Keratinocyte (primary cell): Measurements from ENCODE around the gene MS4A6E. TPM values are rescaled to one million over a fixed set of nuclear protein-coding genes. Genes with fewer than 3 reads are reported as not detected.

Source experiments
- DNase-seq: peaks from one replicate; pipeline ENCODE4 v3.0.0-alpha.2; 2011; ENCODE audit warnings: low read depth, missing footprints, low spot score
- FAIRE-seq: peaks from 2 replicates; lab custom pipeline; 2011; peaks lifted over from hg19 to GRCh38; lab: Jason Lieb, UNC
- H2AFZ ChIP-seq: 2 replicates; pipeline ENCODE4 v1.6.0; 2012; ENCODE audit warnings: low read length, control low read depth, inconsistent platforms; ENCODE audit not compliant: control insufficient read depth
- H3K27ac ChIP-seq: 2 replicates; pipeline ENCODE4 v1.5.1; 2011; ENCODE audit warnings: low read length; ENCODE audit not compliant: control insufficient read depth, insufficient read depth
- H3K27me3 ChIP-seq: 3 replicates; pipeline ENCODE4 v1.6.0; 2011; ENCODE audit warnings: low read length; ENCODE audit not compliant: control insufficient read depth, insufficient read depth; ENCODE audit errors: extremely low read depth
- H3K36me3 ChIP-seq, 2 experiments: 2 replicates in 1 of 2; 3 replicates in 1 of 2; pipeline ENCODE4 v1.5.1; 2011; ENCODE audit warnings: low read length in 2 of 2, mild to moderate bottlenecking in 1 of 2; ENCODE audit not compliant: control insufficient read depth in 2 of 2, insufficient read depth in 2 of 2; ENCODE audit errors: extremely low read depth in 1 of 2
- H3K4me1 ChIP-seq: 3 replicates; pipeline ENCODE4 v1.5.1; 2011; ENCODE audit warnings: low read length; ENCODE audit not compliant: control insufficient read depth, insufficient read depth; ENCODE audit errors: extremely low read depth
- H3K4me2 ChIP-seq: 3 replicates; pipeline ENCODE4 v1.6.0; 2011; ENCODE audit warnings: low read depth, low read length; ENCODE audit not compliant: control insufficient read depth, insufficient read depth; ENCODE audit errors: extremely low read depth
- H3K4me3 ChIP-seq, 3 experiments: fragments of 200-600 bp in 1 of 3; sonication (generic) in 1 of 3; 2 replicates in 2 of 3; 3 replicates in 1 of 3; pipeline ENCODE4 v1.5.1; 2011 to 2016; ENCODE audit warnings: low read length in 3 of 3, mild to moderate bottlenecking in 3 of 3, control low read depth in 2 of 3, inconsistent platforms in 1 of 3, low read depth in 1 of 3, mixed read lengths in 1 of 3, mixed run types in 1 of 3, moderate library complexity in 1 of 3; ENCODE audit not compliant: control insufficient read depth in 2 of 3, insufficient read depth in 2 of 3; ENCODE audit errors: extremely low read depth in 1 of 3
- H3K79me2 ChIP-seq: 2 replicates; pipeline ENCODE4 v1.6.0; 2012; ENCODE audit warnings: low read length; ENCODE audit not compliant: control insufficient read depth, insufficient read depth
- H3K9ac ChIP-seq: 3 replicates; pipeline ENCODE4 v1.6.0; 2011; ENCODE audit warnings: low read length; ENCODE audit not compliant: control insufficient read depth, insufficient read depth; ENCODE audit errors: extremely low read depth
- H3K9me1 ChIP-seq: 3 replicates; pipeline ENCODE4 v1.6.0; 2011; ENCODE audit warnings: low read length; ENCODE audit not compliant: control insufficient read depth, insufficient read depth; ENCODE audit errors: extremely low read depth
- H3K9me3 ChIP-seq: 2 replicates; pipeline ENCODE4 v1.5.1; 2012; ENCODE audit warnings: low read depth, low read length; ENCODE audit not compliant: control insufficient read depth
- H4K20me1 ChIP-seq: 3 replicates; pipeline ENCODE4 v1.6.0; 2011; ENCODE audit warnings: low read length; ENCODE audit not compliant: control insufficient read depth, insufficient read depth; ENCODE audit errors: extremely low read depth
- EZH2 ChIP-seq: IDR thresholded peaks from one replicate; pipeline ENCODE4 v1.6.1; 2012; ENCODE audit warnings: inconsistent platforms, mild to moderate bottlenecking, low read length, moderate library complexity
- dilution Hi-C: fragments of 300-500 bp; cut with MboI; formaldehyde crosslinking; loops from one replicate; pipeline ENCODE4 v1.7.0; 2020; ENCODE audit warnings: low sequenced_read_pairs; ENCODE audit not compliant: extremely low pct_ligation_motif_present
- polyA plus RNA-seq, 5 experiments: library from polyadenylated mRNA; depleted of rRNA in 3 of 5; stranded (reverse) in 3 of 5; stranded (forward) in 1 of 5; unstranded in 1 of 5; fragments of >200 nt; gene quantifications; 1 replicate in 1 of 5; 2 replicates in 3 of 5; 3 replicates in 1 of 5; pipeline versions ENCODE4 v1.2.1 to v1.2.3, GENCODE V29; 2011 to 2012; ENCODE audit warnings: missing spikeins in 2 of 5, low read depth in 1 of 5, low replicate concordance in 1 of 5
- TF ChIP-seq, protein P1 (sequence below), 3 experiments: IDR thresholded peaks in 1 of 3; conservative IDR thresholded peaks in 1 of 3; optimal IDR thresholded peaks in 1 of 3; 2 replicates in 2 of 3; 3 replicates in 1 of 3; pipeline versions ENCODE3 to v1.5.1; 2011; ENCODE audit warnings: low read length in 3 of 3, mild to moderate bottlenecking in 3 of 3, moderate library complexity in 2 of 3, control low read depth in 1 of 3, inconsistent platforms in 1 of 3; ENCODE audit not compliant: insufficient read depth in 2 of 3; ENCODE audit errors: extremely low read depth in 1 of 3

Gene MS4A6E
- polyA plus RNA-seq, 1 donor (not counting 4 experiments of a cell fraction or from before 2014, with no cell fraction given) = not detected

DNA sequence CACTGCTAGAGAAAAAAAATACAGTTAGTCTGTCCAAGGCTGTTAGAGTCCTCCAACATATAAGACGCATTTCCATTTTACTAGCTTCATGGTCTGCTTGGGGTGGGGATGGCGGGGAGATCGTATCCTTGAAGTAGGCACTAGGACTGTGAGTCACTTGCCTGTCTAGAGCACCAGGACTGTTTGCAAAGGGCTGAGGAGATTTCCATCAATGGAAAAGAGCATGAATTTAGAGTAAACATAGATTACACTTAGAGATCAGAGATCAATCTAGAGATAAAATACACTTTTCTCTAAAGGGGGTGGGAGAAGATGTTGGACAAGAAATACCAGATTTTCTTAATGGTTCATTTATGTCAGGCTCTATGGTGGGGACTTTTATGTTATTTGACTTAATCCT lies 49.5 kb downstream of the MS4A6E start:
- TF ChIP-seq, protein P1, sequence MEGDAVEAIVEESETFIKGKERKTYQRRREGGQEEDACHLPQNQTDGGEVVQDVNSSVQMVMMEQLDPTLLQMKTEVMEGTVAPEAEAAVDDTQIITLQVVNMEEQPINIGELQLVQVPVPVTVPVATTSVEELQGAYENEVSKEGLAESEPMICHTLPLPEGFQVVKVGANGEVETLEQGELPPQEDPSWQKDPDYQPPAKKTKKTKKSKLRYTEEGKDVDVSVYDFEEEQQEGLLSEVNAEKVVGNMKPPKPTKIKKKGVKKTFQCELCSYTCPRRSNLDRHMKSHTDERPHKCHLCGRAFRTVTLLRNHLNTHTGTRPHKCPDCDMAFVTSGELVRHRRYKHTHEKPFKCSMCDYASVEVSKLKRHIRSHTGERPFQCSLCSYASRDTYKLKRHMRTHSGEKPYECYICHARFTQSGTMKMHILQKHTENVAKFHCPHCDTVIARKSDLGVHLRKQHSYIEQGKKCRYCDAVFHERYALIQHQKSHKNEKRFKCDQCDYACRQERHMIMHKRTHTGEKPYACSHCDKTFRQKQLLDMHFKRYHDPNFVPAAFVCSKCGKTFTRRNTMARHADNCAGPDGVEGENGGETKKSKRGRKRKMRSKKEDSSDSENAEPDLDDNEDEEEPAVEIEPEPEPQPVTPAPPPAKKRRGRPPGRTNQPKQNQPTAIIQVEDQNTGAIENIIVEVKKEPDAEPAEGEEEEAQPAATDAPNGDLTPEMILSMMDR (optimal IDR thresholded peaks at IDR 0.05 in 1 of 3, IDR thresholded peaks at IDR 0.05 in 1 of 3, conservative IDR thresholded peaks at IDR 0.05 in 1 of 3; ENCODE audit: extremely low read depth in 1 of 3, insufficient read depth in 2 of 3, low read length in 3 of 3) = no peak
- no peak for TF ChIP-seq EZH2
- H3K4me2 ChIP-seq = no peak overlapping the region
- dilution Hi-C loops = no loop called here
- no peaks in the 10 kb centered on the region for H3K4me1 ChIP-seq
- H3K9me3 ChIP-seq = peaks cover 2% of the 10 kb centered on the region
- FAIRE-seq (no peak), DNase-seq (no peak)
- H3K27ac ChIP-seq = no peak overlapping the region
- H4K20me1 ChIP-seq = no peaks in the 10 kb centered on the region
- H3K4me3 ChIP-seq = no peak overlapping the region
- H3K9me1 ChIP-seq = no peaks in the 10 kb centered on the region
- H3K36me3 ChIP-seq = no peaks in the 10 kb centered on the region
- H3K79me2 ChIP-seq = no peaks in the 10 kb centered on the region
- H3K27me3 ChIP-seq = no peaks in the 10 kb centered on the region
- no peak overlapping the region for H3K9ac ChIP-seq
- no peak overlapping the region for H2AFZ ChIP-seq

DNA sequence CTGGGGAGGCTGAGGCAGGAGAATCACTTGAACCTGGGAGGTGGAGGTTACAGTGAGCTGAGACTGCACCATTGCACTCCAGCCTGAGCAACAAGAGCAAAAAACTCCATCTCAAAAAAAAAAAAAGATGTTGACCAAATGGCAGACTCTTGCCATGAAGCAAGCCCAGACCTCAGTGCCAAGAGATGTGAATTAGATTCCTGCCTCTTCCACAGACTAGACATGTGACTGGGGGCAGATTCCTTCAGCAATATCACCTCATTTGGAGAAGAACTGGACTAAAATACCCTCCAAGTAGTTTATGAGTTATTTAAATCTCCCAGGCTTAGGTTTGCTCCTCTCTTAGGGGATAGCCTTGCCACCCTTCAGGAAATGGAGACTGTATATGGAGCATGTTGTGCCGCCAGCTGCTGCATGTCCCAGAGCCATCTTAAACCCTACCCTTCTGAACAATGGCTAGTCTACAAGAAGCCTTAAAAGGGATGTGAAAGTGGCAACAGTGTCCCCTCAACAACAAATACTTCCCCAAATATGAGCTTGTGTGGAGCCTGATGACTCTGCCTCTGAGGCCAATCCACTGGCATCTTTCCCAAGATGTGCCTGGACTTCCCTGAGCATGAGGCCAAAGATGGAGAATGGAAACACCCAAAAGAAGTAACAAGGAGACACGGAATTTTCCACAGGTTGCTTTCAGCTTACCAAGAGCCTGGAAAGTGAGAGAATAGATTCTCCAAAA lies 50.5 kb downstream of the MS4A6E start:
- H3K4me2 ChIP-seq = no peak overlapping the region
- no peak overlapping the region for H3K4me3 ChIP-seq
- H3K36me3 ChIP-seq = no peaks in the 10 kb centered on the region
- H3K9ac ChIP-seq = no peak overlapping the region
- H3K9me1 ChIP-seq = no peaks in the 10 kb centered on the region
- no peak for DNase-seq
- FAIRE-seq = no peak
- no peaks in the 10 kb centered on the region for H4K20me1 ChIP-seq
- dilution Hi-C loops = no loop called here
- TF ChIP-seq EZH2 = no peak
- TF ChIP-seq, protein P1 (optimal IDR thresholded peaks at IDR 0.05 in 1 of 3, IDR thresholded peaks at IDR 0.05 in 1 of 3, conservative IDR thresholded peaks at IDR 0.05 in 1 of 3; ENCODE audit: extremely low read depth in 1 of 3, insufficient read depth in 2 of 3, low read length in 3 of 3) = no peak
- no peaks in the 10 kb centered on the region for H3K4me1 ChIP-seq
- peaks cover 2% of the 10 kb centered on the region for H3K9me3 ChIP-seq
- H3K79me2 ChIP-seq = no peaks in the 10 kb centered on the region
- H2AFZ ChIP-seq = no peak overlapping the region
- no peaks in the 10 kb centered on the region for H3K27me3 ChIP-seq
- H3K27ac ChIP-seq = no peak overlapping the region
